OCI-LY7 (cell line): ENCODE results near the gene CAMK4.

Experiments used
- EZH2phosphoT487 ChIP-seq: fragments of 200-600 bp; sonication (generic); IDR thresholded peaks from 2 replicates; pipeline ENCODE4 v1.6.1; 2018; ENCODE audit warnings: low read depth, borderline replicate concordance, mild to moderate bottlenecking, mixed run types, antibody characterized with exemption, low read length, moderate library complexity, mixed read lengths
- TF ChIP-seq, protein P1 (sequence below): fragments of 200-600 bp; sonication (generic); conservative IDR thresholded peaks from 2 replicates; pipeline ENCODE4 v1.5.1; 2014; ENCODE audit warnings: mild to moderate bottlenecking, antibody characterized with exemption, low read length, moderate library complexity, mixed read lengths

DNA sequence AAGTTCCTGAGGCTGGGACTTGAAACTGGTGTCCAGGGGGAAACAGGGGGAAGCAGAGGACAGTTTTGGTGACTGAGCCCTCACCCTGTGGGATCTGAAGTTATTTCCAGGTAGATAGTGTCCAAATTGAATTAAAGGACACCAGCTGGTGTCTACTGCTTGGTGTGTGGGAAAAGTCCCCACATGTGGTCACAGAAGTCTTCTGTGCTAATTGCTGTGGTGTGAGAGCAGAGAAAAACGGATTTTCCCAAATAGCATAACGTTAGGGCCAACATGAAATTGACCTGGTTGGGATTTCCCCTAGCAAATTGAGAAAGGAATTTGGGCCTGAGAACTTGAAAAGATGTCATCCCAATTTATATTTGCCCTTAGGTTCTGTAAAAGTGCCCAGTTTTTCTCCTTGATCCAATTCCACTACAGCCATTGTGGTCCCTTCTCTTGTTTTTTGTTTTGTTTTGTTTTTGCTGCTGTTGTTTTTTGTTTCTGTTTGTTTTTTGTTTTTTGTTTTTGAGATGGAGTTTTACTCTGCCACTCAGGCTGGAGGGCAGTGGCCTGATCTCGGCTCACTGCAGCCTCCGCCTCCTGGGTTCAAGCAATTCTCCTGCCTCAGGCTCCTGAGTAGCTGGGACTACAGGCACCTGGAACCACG lies 293.8 kb downstream of the CAMK4 start:
- TF ChIP-seq, protein P1, sequence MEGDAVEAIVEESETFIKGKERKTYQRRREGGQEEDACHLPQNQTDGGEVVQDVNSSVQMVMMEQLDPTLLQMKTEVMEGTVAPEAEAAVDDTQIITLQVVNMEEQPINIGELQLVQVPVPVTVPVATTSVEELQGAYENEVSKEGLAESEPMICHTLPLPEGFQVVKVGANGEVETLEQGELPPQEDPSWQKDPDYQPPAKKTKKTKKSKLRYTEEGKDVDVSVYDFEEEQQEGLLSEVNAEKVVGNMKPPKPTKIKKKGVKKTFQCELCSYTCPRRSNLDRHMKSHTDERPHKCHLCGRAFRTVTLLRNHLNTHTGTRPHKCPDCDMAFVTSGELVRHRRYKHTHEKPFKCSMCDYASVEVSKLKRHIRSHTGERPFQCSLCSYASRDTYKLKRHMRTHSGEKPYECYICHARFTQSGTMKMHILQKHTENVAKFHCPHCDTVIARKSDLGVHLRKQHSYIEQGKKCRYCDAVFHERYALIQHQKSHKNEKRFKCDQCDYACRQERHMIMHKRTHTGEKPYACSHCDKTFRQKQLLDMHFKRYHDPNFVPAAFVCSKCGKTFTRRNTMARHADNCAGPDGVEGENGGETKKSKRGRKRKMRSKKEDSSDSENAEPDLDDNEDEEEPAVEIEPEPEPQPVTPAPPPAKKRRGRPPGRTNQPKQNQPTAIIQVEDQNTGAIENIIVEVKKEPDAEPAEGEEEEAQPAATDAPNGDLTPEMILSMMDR = no peak
- TF ChIP-seq EZH2phosphoT487 = no peak
